ENCODE results near the gene TBATA.

The TBATA gene

GRCh38 chr10:70740406-70741288 lies 44.5 kb downstream of the TBATA start:
- DNase-seq: no peak

DNA sequence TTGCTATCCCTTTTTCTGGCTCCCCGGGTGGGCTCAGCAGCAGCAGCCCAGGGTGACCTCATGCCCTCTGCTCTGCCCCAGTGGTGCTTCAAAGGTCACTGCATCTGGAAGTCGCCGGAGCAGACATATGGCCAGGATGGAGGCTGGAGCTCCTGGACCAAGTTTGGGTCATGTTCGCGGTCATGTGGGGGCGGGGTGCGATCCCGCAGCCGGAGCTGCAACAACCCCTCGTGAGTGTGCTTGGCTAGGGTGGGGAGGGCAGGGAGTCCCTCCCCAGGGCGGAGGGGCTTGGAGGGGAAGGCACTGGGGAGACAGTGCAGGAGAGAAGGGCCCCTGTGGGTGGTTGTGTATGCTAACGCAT lies 46.4 kb downstream of the TBATA start:
- no peak for DNase-seq

- peak; percentile 42 for DNase-seq
Observed at GRCh38 chr10:70738006-70738760, 47.0 kb downstream of the TBATA start.

- DNase-seq: no peak
Observed at GRCh38 chr10:70737250-70737649, 47.9 kb downstream of the TBATA start.

- DNase-seq: no peak
Observed at GRCh38 chr10:70736525-70736924, 48.7 kb downstream of the TBATA start.

- no peak for DNase-seq
Observed at GRCh38 chr10:70735161-70735560, 50.0 kb downstream of the TBATA start.

DNA sequence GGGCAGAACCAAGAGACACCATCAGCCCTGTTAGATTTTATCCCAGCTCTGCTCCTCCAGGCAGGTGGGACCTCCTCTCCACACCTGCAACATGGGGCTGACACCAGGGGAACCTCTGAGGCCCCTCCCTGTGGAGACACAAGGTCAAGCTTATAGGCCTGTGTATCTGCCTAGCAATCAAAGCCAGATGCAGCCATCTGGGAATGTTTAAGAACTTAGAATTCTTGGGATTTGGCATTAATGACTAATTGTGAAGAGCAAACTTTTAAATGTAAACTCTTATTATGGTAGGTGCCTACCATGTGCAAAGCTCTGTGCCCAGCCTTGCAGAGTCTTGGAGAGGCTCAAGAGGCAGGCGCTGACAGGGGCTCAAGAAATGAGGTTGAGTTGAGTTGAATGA lies 52.1 kb downstream of the TBATA start:
- no peak for DNase-seq

GRCh38 chr10:70732569-70732968 lies 52.6 kb downstream of the TBATA start:
- no peak for DNase-seq

- DNase-seq: no peak
Observed at GRCh38 chr10:70730955-70731354, 54.2 kb downstream of the TBATA start.

DNA sequence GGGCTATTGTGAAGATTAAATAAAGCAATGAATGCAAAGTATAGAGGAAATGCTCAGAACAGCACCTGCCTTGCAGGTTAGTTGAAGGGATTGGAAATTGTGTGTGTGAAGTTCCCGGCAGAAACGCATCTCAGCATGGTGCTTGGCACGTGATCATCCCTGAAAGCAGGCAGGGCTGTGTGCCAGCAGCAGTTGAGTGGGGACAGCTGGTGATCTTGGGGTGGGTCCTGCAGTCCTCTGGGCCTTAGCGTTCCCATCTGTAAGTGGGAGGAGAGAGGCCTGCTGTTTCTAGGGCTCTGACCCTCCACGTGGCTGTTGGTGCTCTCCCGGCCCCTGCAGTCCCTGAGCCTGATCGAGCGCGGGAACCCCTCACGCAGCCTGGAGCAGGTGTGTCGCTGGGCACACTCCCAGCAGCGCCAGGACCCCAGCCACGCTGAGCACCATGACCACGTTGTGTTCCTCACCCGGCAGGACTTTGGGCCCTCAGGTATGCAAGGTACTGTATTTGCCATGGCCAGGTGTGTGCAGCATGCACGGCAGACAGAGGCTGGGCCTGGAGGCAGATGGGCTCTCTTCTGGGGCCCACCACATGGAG lies 55.3 kb downstream of the TBATA start:
- peak; percentile 50 for DNase-seq

DNA sequence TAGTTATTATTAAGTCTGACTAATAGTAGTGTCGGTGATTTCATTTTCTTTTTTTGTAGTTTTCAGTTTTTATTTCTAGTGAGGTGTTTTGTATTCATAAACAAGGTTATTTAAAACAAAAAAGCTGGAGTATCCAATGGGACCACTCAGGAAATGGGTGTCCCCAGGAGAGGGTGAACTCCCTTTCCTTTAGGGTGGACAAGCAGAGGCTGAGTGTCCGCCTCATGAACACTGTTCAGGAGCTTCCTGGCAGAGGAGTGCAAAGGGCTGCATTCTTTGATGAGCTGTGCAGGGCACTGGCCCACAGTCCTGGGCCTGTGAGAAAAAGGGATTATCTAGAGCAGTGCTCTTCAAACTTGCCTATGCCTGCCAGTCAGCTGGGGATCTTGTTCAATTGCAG lies 56.8 kb downstream of the TBATA start:
- DNase-seq: no peak

DNA sequence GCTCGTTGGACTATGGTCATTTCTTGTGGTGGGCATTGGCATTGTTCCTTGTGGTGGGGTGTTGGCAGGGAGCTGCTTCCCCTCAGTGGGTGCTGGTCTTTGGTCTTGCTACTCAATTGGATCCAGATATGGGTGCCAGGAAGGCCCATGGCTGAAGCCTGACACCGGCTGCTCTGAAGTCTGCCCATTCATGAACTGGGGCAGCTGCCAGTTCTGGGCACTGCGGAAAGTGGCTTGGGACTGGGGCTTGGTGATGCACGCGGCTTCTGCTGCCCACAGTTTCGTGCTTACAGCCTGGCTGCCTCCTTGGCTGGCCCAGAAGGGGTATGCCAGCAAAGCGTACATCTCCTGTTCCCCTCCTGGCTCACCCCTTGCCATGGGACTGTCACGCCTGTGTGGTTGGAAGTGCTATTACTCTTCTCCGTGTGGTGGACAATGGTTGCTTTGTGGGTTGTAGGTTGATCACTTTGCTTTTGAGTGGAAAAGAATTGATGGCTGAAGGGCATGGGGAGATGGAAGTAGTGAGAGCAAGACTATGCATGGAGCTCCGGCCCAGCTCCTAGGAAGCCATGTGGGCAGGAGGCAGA lies 58.2 kb downstream of the TBATA start:
- no peak for DNase-seq

DNA sequence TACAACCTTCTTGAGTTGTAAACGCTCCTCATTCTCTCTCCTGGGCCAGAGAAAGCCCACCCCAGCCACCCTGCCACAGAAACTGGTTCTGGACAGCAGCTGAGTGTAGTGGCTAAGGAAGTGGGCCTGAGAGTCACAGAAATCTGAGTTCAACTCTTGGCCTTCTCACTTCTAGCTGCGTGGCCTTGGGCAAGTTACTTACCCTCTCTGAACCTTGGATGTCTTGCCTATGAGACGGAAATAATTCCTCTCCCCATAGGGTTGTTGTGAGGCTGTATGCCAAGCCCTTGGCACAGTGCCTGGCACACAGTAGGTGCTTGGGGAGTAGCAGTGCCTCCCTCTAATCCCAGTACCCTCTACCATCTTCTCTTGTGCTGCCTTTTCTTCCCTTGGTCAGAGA lies 61.4 kb downstream of the TBATA start:
- DNase-seq: no peak

- DNase-seq: no peak
Observed at GRCh38 chr10:70722820-70723424, 62.3 kb downstream of the TBATA start.
